Thoracic aorta (tissue), 2 donors: ENCODE data around the gene SUCLG1. TPM values are rescaled to one million over a fixed set of nuclear protein-coding genes. Genes with fewer than 3 reads are reported as not detected.

Experiments used
- ATAC-seq: fragments of 150-250 bp; one replicate; pipeline ENCODE4 v1.8.0; 2017; ENCODE audit warnings: low read depth; ENCODE audit not compliant: insufficient number of reproducible peaks, low FRiP score
- DNase-seq: peaks from one replicate; pipeline ENCODE4 v3.0.0-alpha.2; 2020; ENCODE audit warnings: low spot score
- H3K27ac ChIP-seq, 2 donors: fragments of 200-600 bp; sonication (generic); 1 replicate in 1 of 2; 2 replicates in 1 of 2; pipeline ENCODE4 v1.5.1; 2016; ENCODE audit warnings: mild to moderate bottlenecking in 2 of 2, moderate library complexity in 2 of 2
- H3K27me3 ChIP-seq: fragments of 200-600 bp; sonication (generic); replicated peaks from 2 replicates; pipeline ENCODE4 v1.6.0; 2016; ENCODE audit warnings: mild to moderate bottlenecking; ENCODE audit not compliant: insufficient read depth
- H3K36me3 ChIP-seq: fragments of 200-600 bp; sonication (generic); one replicate; pipeline ENCODE4 v1.5.1; 2016
- H3K4me1 ChIP-seq, 2 donors: fragments of 200-600 bp; sonication (generic); 1 replicate in 1 of 2; 2 replicates in 1 of 2; pipeline versions ENCODE4 v1.5.1 to v1.6.0; 2016; ENCODE audit warnings: low read depth in 2 of 2, mild to moderate bottlenecking in 1 of 2; ENCODE audit not compliant: control insufficient read depth in 1 of 2
- H3K4me3 ChIP-seq: fragments of 200-600 bp; sonication (generic); 2 replicates; pipeline ENCODE4 v1.5.1; 2016; ENCODE audit warnings: mild to moderate bottlenecking
- H3K9me3 ChIP-seq: fragments of 200-600 bp; sonication (generic); 2 replicates; pipeline ENCODE4 v1.5.1; 2016
- CTCF ChIP-seq: fragments of 200-600 bp; sonication (generic); IDR thresholded peaks from one replicate; pipeline ENCODE4 v1.5.1; 2019; ENCODE audit warnings: antibody characterized with exemption
- total RNA-seq, 2 donors: library from RNA; depleted of rRNA; stranded (reverse); fragments of >200 nt; gene quantifications; one replicate each; pipeline versions ENCODE4 v1.1.0 to v1.2.3, GENCODE V29; 2016

The SUCLG1 gene
- total RNA-seq, 2 donors from 2014 or later, result 34.3 to 50.6 TPM

GRCh38 chr2:84452624-84453023 is 6.5 kb downstream of the SUCLG1 start:
- no peak overlapping the region for H3K4me3 ChIP-seq
- H3K27me3 ChIP-seq, result no peaks in the 10 kb centered on the region
- DNase-seq (no peak), ATAC-seq (no peak)
- H3K9me3 ChIP-seq, result no peaks in the 10 kb centered on the region
- no peak overlapping the region for H3K27ac ChIP-seq
- H3K4me1 ChIP-seq, result peaks cover 1 to 21% of the 10 kb centered on the region in 2 donors
- no peak for TF ChIP-seq CTCF
- no peaks in the 10 kb centered on the region for H3K36me3 ChIP-seq

- DNase-seq (no peak), ATAC-seq (no peak)
- Histone ChIP-seq H3K4me1 (peaks cover 0 to 12% of the 10 kb centered on the region in 2 donors), H3K36me3 (no peaks in the 10 kb centered on the region), H3K27ac (no peak overlapping the region), H3K27me3 (no peaks in the 10 kb centered on the region), H3K9me3 (no peaks in the 10 kb centered on the region), H3K4me3 (no peak overlapping the region)
- TF ChIP-seq CTCF, result no peak
These were observed 7.5 kb downstream of the SUCLG1 start for GRCh38 chr2:84451579-84451978.

GRCh38 chr2:84450288-84451227 is 8.5 kb downstream of the SUCLG1 start:
- no peak for ATAC-seq

GRCh38 chr2:84449711-84450110 is 9.4 kb downstream of the SUCLG1 start:
- H3K4me1 ChIP-seq, result peaks cover 0 to 12% of the 10 kb centered on the region in 2 donors
- H3K4me3 ChIP-seq, result no peak overlapping the region
- DNase-seq (no peak), ATAC-seq (no peak)
- TF ChIP-seq CTCF, result no peak
- H3K27me3 ChIP-seq, result no peaks in the 10 kb centered on the region
- no peaks in the 10 kb centered on the region for H3K9me3 ChIP-seq
- peaks cover 3% of the 10 kb centered on the region for H3K36me3 ChIP-seq
- no peak overlapping the region for H3K27ac ChIP-seq

More at GRCh38 chr2:84450288-84451227, 8.5 kb downstream of the SUCLG1 start:
- Histone ChIP-seq H3K27me3 (no peaks in the 10 kb centered on the region), H3K27ac (no peak overlapping the region), H3K4me3 (no peak overlapping the region), H3K36me3 (no peaks in the 10 kb centered on the region), H3K4me1 (peaks cover 0 to 12% of the 10 kb centered on the region in 2 donors), H3K9me3 (no peaks in the 10 kb centered on the region)
- no peak for TF ChIP-seq CTCF
- DNase-seq, result no peak

GRCh38 chr2:84449055-84449454 is 10.0 kb downstream of the SUCLG1 start:
- H3K4me1 ChIP-seq, result peaks cover 0 to 10% of the 10 kb centered on the region in 2 donors
- no peaks in the 10 kb centered on the region for H3K27me3 ChIP-seq
- H3K9me3 ChIP-seq, result no peaks in the 10 kb centered on the region
- H3K4me3 ChIP-seq, result no peak overlapping the region
- ATAC-seq (no peak), DNase-seq (no peak)
- no peak overlapping the region for H3K27ac ChIP-seq
- TF ChIP-seq CTCF, result no peak
- H3K36me3 ChIP-seq, result peaks cover 5% of the 10 kb centered on the region
